Stomach smooth muscle (tissue), 2 donors: Measurements from ENCODE around the gene CCDC27.
"Not testable (repeated sequence)": the region's sequence is repeated elsewhere in the genome, so short reads cannot be mapped to it uniquely, and the experiment has no call there.

ENCODE experiments used
- H3K27ac ChIP-seq: one replicate; pipeline ENCODE4 v1.7.0; 2013; ENCODE audit warnings: mild to moderate bottlenecking, low read length, inconsistent platforms
- H3K27me3 ChIP-seq, 2 donors: one replicate each; pipeline ENCODE4 v1.7.0; 2013; ENCODE audit warnings: low read length in 2 of 2; ENCODE audit not compliant: insufficient read depth in 2 of 2, control insufficient read depth in 1 of 2
- H3K36me3 ChIP-seq, 2 donors: one replicate each; pipeline ENCODE4 v1.7.0; 2013; ENCODE audit warnings: low read length in 2 of 2; ENCODE audit not compliant: control insufficient read depth in 2 of 2, insufficient read depth in 2 of 2
- H3K4me1 ChIP-seq: one replicate; pipeline ENCODE4 v1.7.0; 2013; ENCODE audit warnings: low read length; ENCODE audit not compliant: control insufficient read depth, insufficient read depth
- H3K4me3 ChIP-seq, 2 donors: one replicate each; pipeline ENCODE4 v1.7.0; 2013; ENCODE audit warnings: low read length in 2 of 2
- H3K9ac ChIP-seq, 2 donors: one replicate each; pipeline ENCODE4 v1.7.0; 2013; ENCODE audit warnings: low read length in 2 of 2, mild to moderate bottlenecking in 1 of 2
- H3K9me3 ChIP-seq, 2 donors: one replicate each; pipeline ENCODE4 v1.7.0; 2013; ENCODE audit warnings: low read length in 2 of 2; ENCODE audit not compliant: control insufficient read depth in 2 of 2
- donor health status: healthy.
- donor health status: Pancreatic carcinoma.

The CCDC27 gene

DNA sequence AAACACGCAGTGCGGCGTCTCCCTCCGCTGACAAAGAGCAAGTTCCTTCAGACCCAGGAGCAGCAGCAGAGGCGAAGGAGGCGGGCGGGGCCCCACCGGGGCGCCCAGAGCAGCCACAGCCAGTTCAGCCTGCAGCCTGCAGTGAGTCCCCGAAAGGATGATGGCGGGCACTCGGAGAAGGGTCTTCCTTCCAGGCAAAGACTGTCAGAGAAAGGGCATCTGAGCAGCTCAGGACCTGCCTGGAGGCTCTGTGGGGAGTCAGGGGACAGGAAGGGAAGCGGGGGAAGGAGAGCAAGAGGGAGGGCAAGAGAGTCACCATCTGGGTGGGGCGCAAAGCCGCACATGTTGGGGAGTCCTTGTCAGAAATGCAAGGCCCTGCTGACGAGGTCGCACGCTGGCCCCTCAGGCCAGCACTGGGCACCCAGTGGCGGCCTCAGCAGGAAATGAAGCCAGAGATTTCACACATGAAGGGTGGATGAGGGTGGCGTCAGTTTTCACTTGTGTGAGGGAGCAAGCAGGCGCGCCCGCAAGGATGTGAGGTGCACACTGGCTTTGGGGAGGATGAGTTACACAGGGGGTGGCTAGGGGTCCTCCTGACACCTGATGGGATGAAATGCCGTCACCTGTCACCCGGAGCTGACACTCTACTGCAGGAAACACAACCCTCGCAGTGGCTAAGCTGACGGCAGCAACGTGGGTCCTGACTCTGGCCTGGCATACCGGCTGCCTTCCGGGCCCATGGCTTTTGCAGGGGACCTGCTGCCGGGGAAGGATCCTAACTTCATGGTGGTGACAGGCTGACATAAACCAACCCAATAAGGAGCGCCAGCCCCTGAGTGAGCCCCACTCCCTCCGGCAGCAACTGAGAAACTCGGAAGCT lies 37.4 kb downstream of the CCDC27 start:
- no peak overlapping the region for H3K27ac ChIP-seq
- no peak overlapping the region for H3K9ac ChIP-seq
- H3K36me3 ChIP-seq: peaks cover 25 to 28% of the 10 kb centered on the region in 2 donors
- H3K4me3 ChIP-seq: no peak overlapping the region
- H3K4me1 ChIP-seq: peaks cover 24% of the 10 kb centered on the region
- no peaks in the 10 kb centered on the region for H3K9me3 ChIP-seq
- no peaks in the 10 kb centered on the region for H3K27me3 ChIP-seq

DNA sequence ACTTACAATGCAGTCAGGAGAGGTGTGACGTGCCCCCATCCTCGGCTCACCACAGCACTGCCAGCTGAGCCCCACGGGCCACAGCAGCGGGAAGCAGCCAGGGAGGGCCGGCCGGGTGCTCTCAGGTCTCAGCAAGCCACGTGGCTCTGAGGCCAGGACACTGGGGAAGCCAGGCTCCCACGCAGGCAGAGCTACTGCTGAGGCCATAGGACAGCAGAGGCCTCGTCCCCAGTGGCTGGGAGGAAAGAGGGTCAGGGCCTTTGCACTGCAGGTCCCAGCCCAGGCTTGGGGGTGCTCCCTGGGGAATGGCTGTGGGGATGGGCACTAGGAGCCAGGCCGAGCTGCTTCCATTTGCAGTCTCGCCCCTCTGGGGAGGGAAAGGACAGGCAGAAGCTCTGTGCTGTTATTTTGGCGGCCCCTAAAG lies 38.3 kb downstream of the CCDC27 start:
- Histone ChIP-seq H3K9ac (no peak overlapping the region), H3K9me3 (no peaks in the 10 kb centered on the region), H3K27me3 (no peaks in the 10 kb centered on the region), H3K36me3 (peaks cover 21 to 22% of the 10 kb centered on the region in 2 donors), H3K27ac (no peak overlapping the region), H3K4me1 (peaks cover 33% of the 10 kb centered on the region), H3K4me3 (no peak overlapping the region)

DNA sequence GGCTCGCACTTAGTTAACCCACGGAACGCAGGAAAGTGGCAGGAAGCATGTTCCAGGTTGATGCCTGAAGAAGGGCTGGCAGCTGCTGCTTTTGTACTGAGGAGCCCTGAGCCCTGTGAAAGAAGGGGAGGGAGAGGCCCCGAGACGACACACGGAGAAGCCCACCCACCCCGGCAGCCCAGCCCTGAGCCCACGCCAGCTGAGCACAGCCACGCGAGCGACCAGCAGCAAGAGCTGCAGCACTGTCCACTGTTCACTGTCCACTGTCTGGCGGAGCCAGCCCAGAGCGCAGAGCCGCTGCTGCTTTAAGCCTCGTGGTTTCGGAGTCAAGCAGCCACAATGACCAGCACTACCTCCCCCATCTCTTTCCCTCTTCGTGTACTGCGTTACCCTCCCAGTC lies 38.7 kb downstream of the CCDC27 start:
- Histone ChIP-seq H3K27me3 (no peaks in the 10 kb centered on the region), H3K4me1 (peaks cover 37% of the 10 kb centered on the region), H3K36me3 (peaks cover 19 to 20% of the 10 kb centered on the region in 2 donors), H3K4me3 (no peak overlapping the region), H3K27ac (no peak overlapping the region), H3K9ac (no peak overlapping the region), H3K9me3 (no peaks in the 10 kb centered on the region)

DNA sequence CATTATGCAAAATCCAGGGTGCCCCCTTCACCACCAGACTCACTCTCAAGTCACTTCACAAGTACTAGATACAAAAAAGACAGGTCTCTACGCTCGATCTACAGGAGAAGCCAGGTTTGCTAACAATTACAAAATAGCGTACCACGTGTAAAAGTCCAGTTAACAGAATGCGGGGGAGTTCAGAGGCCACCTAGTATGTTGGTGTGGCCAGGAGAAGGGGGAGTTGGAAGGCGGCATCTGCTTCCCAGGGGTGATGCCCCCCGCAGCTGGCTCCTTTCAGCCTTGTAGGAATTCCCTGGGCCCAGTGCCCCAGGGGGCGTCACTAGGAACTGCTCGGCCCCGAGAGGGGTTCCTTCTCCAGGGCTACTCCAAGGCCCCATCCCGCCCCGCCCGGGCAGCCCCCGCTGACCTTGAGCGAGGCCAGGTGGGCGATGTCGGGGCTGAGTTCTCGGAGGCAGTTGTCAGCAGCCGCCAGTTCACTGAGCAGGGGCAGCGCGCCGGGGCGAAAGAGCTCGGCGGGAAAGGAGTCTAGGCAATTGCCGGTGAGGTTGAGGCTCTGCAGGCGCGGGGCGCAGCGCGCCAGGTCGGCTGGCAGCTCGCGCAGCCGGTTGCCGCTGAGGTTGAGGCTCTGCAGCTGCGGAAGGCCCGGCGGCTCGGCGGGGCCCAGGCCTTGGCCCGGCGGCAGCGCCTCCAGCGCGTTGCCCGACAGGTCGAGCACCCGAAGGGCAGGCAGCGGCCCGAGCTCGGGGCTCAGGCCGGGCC lies 43.4 kb downstream of the CCDC27 start:
- H3K4me3 ChIP-seq: peak overlapping the region; percentile 82 to 88
- peaks cover 38% of the 10 kb centered on the region for H3K4me1 ChIP-seq
- peak overlapping the region; percentile 55 for H3K27ac ChIP-seq
- peaks cover 0 to 3% of the 10 kb centered on the region in 2 donors for H3K36me3 ChIP-seq
- H3K27me3 ChIP-seq: peaks cover 0 to 7% of the 10 kb centered on the region in 2 donors
- peak overlapping the region; percentile 74 to 83 for H3K9ac ChIP-seq
- no peaks in the 10 kb centered on the region for H3K9me3 ChIP-seq

DNA sequence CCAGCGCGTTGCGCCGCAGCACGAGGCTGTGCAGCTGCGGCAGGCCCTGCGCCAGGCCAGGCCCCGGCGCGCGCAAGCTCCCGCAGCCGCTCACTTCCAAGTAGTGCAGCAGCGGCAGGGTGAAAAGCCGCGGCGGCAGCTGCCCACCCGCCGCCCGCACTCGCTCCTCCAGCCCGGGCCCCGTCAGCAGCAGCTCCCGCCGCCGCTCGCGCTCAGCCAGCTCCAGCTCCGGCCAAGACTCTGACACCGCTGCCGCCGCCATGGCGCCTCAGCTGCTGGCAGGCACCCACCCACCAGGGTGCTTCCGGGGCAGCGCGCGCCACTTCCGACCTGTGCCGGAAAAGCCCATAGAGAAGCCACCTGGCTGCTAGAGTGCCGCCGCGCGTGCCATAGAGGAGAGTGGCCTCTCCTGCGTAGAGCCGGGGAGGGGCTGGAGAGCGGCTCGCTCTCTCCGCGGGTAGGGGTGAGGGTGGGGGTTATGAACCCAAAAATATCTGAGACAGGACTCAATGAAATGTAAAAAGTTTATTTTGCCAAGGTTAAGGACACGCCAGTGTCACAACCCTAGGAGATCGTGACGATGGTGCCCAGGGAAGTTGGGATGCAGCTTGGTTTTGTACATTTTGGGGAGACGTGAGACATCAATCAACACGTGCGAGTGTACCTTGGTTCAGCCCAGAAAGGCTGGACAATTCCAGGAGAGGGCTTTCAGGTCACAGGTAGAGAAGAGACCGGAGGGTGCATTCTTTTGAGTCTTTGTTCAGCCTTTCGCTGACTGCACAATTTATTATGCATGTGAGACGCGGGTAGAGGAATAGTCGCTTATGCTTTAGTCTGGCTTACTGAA lies 44.2 kb downstream of the CCDC27 start, which contains the start of gene LRRC47:
LRRC47 (minus strand) TSS at position 284 of the 847 bp plus-strand sequence; CDS start at position 262, 22 bp downstream.
- Histone ChIP-seq H3K4me3 (peak within 1 kb of the TSS; percentile 82 to 88), H3K36me3 (peaks cover 0 to 3% of the 10 kb centered on the region in 2 donors), H3K27me3 (peaks cover 0 to 8% of the 10 kb centered on the region in 2 donors), H3K4me1 (peaks cover 34% of the 10 kb centered on the region), H3K9ac (peak within 1 kb of the TSS; percentile 74 to 89), H3K27ac (peak within 1 kb of the TSS; percentile 55), H3K9me3 (no peaks in the 10 kb centered on the region)

DNA sequence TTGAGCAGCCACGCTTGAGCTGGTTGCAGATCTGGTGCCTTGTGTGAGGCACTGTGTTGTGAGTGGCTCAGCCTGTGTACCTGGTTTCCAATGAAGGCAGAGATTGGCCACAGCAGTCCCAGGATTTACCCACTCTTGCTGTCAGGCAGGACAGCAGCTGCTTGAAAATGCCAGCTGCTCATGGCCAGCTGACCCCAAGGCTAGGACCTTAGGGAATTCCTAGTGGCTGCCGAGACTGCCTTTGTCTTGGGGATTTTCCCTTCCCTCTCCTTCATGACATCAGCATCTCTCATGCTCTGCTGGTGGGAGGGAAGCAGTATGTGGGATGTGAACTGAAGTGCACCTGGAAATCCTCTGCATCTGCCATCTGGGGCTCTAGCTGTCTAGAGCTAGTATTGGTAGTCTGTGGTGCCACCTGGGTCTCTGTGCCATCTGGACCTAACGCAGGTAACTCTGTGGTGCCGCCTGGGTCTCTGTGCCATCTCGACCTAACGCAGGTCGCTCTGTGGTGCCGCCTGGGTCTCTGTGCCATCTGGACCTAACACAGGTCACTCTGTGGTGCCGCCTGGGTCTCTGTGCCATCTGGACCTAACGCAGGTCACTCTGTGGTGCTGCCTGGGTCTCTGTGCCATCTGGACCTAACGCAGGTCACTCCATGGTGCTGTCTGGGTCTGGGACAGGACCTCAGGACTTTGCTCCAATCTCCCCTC lies 47.9 kb downstream of the CCDC27 start:
- Histone ChIP-seq H3K27me3 (peaks cover 0 to 11% of the 10 kb centered on the region in 2 donors), H3K4me3 (no peak overlapping the region), H3K36me3 (no peaks in the 10 kb centered on the region), H3K27ac (no peak overlapping the region), H3K9ac (no peak overlapping the region), H3K4me1 (peaks cover 12% of the 10 kb centered on the region), H3K9me3 (no peaks in the 10 kb centered on the region)

DNA sequence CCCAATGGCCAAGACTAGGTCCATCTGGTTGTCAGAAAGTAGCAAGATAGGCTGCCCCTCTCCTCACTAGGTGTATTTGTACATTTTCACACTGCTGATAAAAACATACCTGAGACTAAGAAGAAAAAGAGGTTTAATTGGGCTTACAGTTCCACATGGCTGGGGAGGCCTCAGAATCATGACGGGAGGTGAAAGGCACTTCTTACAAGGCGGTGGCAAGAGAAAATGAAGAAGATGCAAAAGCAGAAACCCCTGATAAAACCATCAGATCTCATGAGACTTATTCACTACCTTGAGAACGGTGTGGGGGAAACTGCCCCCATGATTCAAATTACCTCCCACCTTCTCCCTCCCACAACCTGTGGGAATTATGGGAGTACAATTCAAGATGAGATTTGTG lies 48.5 kb downstream of the CCDC27 start:
- H3K27ac ChIP-seq, H3K4me1 ChIP-seq, H3K36me3 ChIP-seq, H3K4me3 ChIP-seq, H3K9me3 ChIP-seq, H3K9ac ChIP-seq: not testable (repeated sequence)
- peaks cover 0 to 11% of the 10 kb centered on the region in 2 donors for H3K27me3 ChIP-seq

DNA sequence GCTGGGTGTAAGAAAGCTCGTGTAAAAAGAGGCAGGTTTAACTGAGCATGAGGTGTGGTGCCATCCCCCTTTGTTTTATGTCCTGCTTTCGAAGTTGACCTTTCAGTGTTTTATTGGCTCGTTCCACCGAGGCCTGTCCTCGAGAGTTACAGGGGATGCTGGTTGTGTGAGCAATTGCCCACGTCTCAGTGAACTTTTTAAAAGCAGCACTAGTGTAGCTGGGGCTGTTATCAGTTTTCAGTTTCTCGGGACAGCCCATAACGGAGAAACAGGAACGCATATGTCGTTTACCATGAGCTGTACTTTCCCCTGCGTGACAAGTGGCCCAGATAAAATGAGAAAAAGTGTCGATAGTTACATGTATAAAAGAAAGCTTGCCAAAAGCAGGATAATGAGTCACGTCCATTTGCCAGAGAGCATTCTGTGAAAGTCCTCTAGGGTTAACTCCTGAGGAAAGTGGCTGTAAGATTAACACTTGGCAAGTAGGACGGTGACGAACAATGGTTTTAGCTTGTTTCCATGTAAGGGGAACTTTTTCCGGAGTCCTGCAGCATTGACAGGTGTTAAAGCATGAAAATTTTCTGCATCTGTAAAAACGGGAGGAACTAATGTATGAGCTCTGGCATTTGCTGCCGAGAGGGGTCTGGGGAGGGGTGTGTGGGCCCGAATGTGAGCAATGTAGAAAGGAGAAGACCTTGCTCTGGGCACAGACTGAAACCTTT lies 51.8 kb downstream of the CCDC27 start:
- H3K27ac ChIP-seq: no peak overlapping the region
- no peaks in the 10 kb centered on the region for H3K36me3 ChIP-seq
- H3K9me3 ChIP-seq: no peaks in the 10 kb centered on the region
- no peak overlapping the region for H3K4me3 ChIP-seq
- peaks cover 0 to 11% of the 10 kb centered on the region in 2 donors for H3K27me3 ChIP-seq
- H3K9ac ChIP-seq: no peak overlapping the region
- H3K4me1 ChIP-seq: no peaks in the 10 kb centered on the region

DNA sequence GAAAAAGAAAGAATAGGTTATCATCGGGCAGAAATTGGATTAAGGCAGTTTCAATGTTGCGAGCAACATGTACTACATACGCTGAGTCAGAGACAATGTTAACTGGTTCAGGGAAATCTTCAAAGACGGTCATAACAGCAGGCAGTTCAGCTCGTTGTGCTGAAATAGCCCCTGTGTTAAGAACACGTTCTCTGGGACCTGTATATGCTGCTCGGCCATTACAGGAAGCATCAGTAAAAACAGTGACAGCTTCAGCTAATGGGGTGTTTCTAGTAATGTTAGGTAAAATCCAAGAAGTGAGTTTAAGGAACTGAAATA lies 52.3 kb downstream of the CCDC27 start:
- H3K4me1 ChIP-seq, H3K9ac ChIP-seq, H3K4me3 ChIP-seq, H3K36me3 ChIP-seq, H3K27ac ChIP-seq, H3K9me3 ChIP-seq: not testable (repeated sequence)
- H3K27me3 ChIP-seq: peaks cover 0 to 11% of the 10 kb centered on the region in 2 donors
